H9 (cell line): ENCODE data around the gene CCDC169. TPM values are rescaled to one million over a fixed set of nuclear protein-coding genes. Genes with fewer than 3 reads are reported as not detected.

Experiments used
- DNase-seq: peaks from one replicate; pipeline ENCODE4 v3.0.0-alpha.2; 2017
- H2AFZ ChIP-seq: one replicate; pipeline ENCODE4 v1.6.1; 2013; ENCODE audit warnings: mild to moderate bottlenecking, low read length, control low read depth, moderate library complexity
- H2AK5ac ChIP-seq: 2 replicates; pipeline ENCODE4 v1.6.1; 2013; ENCODE audit warnings: low read length, control low read depth, mixed read lengths; ENCODE audit not compliant: insufficient read length
- H2BK120ac ChIP-seq: one replicate; pipeline ENCODE4 v1.6.1; 2013; ENCODE audit warnings: low read depth, mild to moderate bottlenecking, low read length, control low read depth, inconsistent platforms; ENCODE audit not compliant: poor library complexity, severe bottlenecking
- H2BK12ac ChIP-seq: 2 replicates; pipeline ENCODE4 v1.6.1; 2013; ENCODE audit warnings: low read length, control low read depth, mixed read lengths, low read depth; ENCODE audit not compliant: insufficient read length
- H2BK15ac ChIP-seq: 2 replicates; pipeline ENCODE4 v1.6.1; 2013; ENCODE audit warnings: low read depth, low read length, control low read depth
- H2BK20ac ChIP-seq: one replicate; pipeline ENCODE4 v1.6.1; 2013; ENCODE audit warnings: low read depth, mild to moderate bottlenecking, low read length, control low read depth, inconsistent platforms; ENCODE audit not compliant: poor library complexity, severe bottlenecking
- H2BK5ac ChIP-seq: 2 replicates; pipeline ENCODE4 v1.6.1; 2013; ENCODE audit warnings: low read length, control low read depth, mixed read lengths; ENCODE audit not compliant: insufficient read length
- H3K14ac ChIP-seq: 2 replicates; pipeline ENCODE4 v1.6.1; 2013; ENCODE audit warnings: low read length, control low read depth; ENCODE audit not compliant: insufficient read depth
- H3K18ac ChIP-seq: 2 replicates; pipeline ENCODE4 v1.6.1; 2013; ENCODE audit warnings: low read depth, mild to moderate bottlenecking, mixed read lengths, low read length, control low read depth; ENCODE audit not compliant: insufficient read length
- H3K23ac ChIP-seq: 2 replicates; pipeline ENCODE4 v1.6.1; 2013; ENCODE audit warnings: low read length, control low read depth, mixed read lengths, low read depth; ENCODE audit not compliant: insufficient read length
- H3K23me2 ChIP-seq: 2 replicates; pipeline ENCODE4 v1.6.1; 2013; ENCODE audit warnings: low read depth, mild to moderate bottlenecking, mixed read lengths, low read length, control low read depth; ENCODE audit not compliant: insufficient read length, poor library complexity, severe bottlenecking
- H3K27ac ChIP-seq: 2 replicates; pipeline ENCODE4 v1.5.1; 2013; ENCODE audit warnings: low read length, control low read depth, mixed read lengths, low read depth; ENCODE audit not compliant: insufficient read length
- H3K27me3 ChIP-seq: 2 replicates; pipeline ENCODE4 v1.6.1; 2013; ENCODE audit warnings: low read length, control low read depth, inconsistent platforms; ENCODE audit not compliant: insufficient read depth
- H3K4ac ChIP-seq: 2 replicates; pipeline ENCODE4 v1.6.1; 2013; ENCODE audit warnings: low read depth, mild to moderate bottlenecking, control low read depth, inconsistent platforms, low read length, moderate library complexity
- H3K4me1 ChIP-seq: 2 replicates; pipeline ENCODE4 v1.6.1; 2013; ENCODE audit warnings: low read length, control low read depth, inconsistent platforms; ENCODE audit not compliant: insufficient read depth
- H3K4me2 ChIP-seq: 2 replicates; pipeline ENCODE4 v1.6.1; 2013; ENCODE audit warnings: low read length, control low read depth, mixed read lengths; ENCODE audit not compliant: insufficient read length, insufficient read depth
- H3K56ac ChIP-seq: 2 replicates; pipeline ENCODE4 v1.6.1; 2013; ENCODE audit warnings: low read depth, mild to moderate bottlenecking, mixed read lengths, low read length, control low read depth; ENCODE audit not compliant: insufficient read length
- H3K79me1 ChIP-seq: 2 replicates; pipeline ENCODE4 v1.6.1; 2013; ENCODE audit warnings: low read depth, mild to moderate bottlenecking, moderate library complexity, low read length, control low read depth, inconsistent platforms; ENCODE audit not compliant: insufficient read depth, poor library complexity, severe bottlenecking
- H3K79me2 ChIP-seq: 2 replicates; pipeline ENCODE4 v1.6.1; 2013; ENCODE audit warnings: low read length, control low read depth, inconsistent platforms; ENCODE audit not compliant: insufficient read depth
- H3K9ac ChIP-seq: 2 replicates; pipeline ENCODE4 v1.6.1; 2013; ENCODE audit warnings: low read length, control low read depth, mixed read lengths; ENCODE audit not compliant: insufficient read length; ENCODE audit errors: extremely low read depth
- H3K9me3 ChIP-seq: one replicate; pipeline ENCODE4 v1.6.1; 2013; ENCODE audit warnings: low read depth, low read length, inconsistent platforms; ENCODE audit not compliant: control insufficient read depth
- H3T11ph ChIP-seq: one replicate; pipeline ENCODE4 v1.6.1; 2013; ENCODE audit warnings: mild to moderate bottlenecking, low read length, control low read depth, inconsistent platforms
- H4K20me1 ChIP-seq: one replicate; pipeline ENCODE4 v1.6.1; 2013; ENCODE audit not compliant: control insufficient read depth, insufficient read length, insufficient read depth
- H4K5ac ChIP-seq: 2 replicates; pipeline ENCODE4 v1.6.1; 2013; ENCODE audit warnings: low read depth, mild to moderate bottlenecking, mixed read lengths, low read length, control low read depth; ENCODE audit not compliant: insufficient read length
- H4K8ac ChIP-seq: replicated peaks from 2 replicates; pipeline ENCODE4 v1.6.1; 2013; ENCODE audit warnings: low read length, control low read depth, mixed read lengths, low read depth; ENCODE audit not compliant: insufficient read length
- H4K91ac ChIP-seq: 2 replicates; pipeline ENCODE4 v1.6.1; 2013; ENCODE audit warnings: low read depth, mild to moderate bottlenecking, moderate library complexity, mixed read lengths, low read length, control low read depth; ENCODE audit not compliant: insufficient read length
- H3K27ac Mint-ChIP-seq, 3 experiments: 2 replicates in 2 of 3; 3 replicates in 1 of 3; pipeline ENCODE4 v1.8.0; 2020 to 2021; ENCODE audit warnings: mixed read lengths in 3 of 3, mild to moderate bottlenecking in 1 of 3, moderate library complexity in 1 of 3
- H3K27me3 Mint-ChIP-seq: 2 replicates; pipeline ENCODE4 v1.8.0; 2021; ENCODE audit warnings: low read depth, mild to moderate bottlenecking, moderate library complexity, mixed read lengths
- H3K36me3 Mint-ChIP-seq, 3 experiments: 2 replicates in 2 of 3; 3 replicates in 1 of 3; pipeline ENCODE4 v1.8.0; 2020 to 2021; ENCODE audit warnings: low read depth in 3 of 3, mixed read lengths in 3 of 3; ENCODE audit not compliant: insufficient read depth in 1 of 3
- H3K4me1 Mint-ChIP-seq, 2 experiments: 2 replicates each; pipeline ENCODE4 v1.8.0; 2020; ENCODE audit warnings: mixed read lengths in 2 of 2
- H3K4me3 Mint-ChIP-seq, 2 experiments: 2 replicates in 1 of 2; 3 replicates in 1 of 2; pipeline ENCODE4 v1.8.0; 2020 to 2021; ENCODE audit warnings: mild to moderate bottlenecking in 2 of 2, mixed read lengths in 2 of 2, moderate library complexity in 1 of 2
- H3K9me3 Mint-ChIP-seq, 2 experiments: 2 replicates in 1 of 2; 3 replicates in 1 of 2; pipeline ENCODE4 v1.8.0; 2020; ENCODE audit warnings: mild to moderate bottlenecking in 2 of 2, mixed read lengths in 2 of 2, moderate library complexity in 1 of 2
- WGBS: extraction: QIAGEN DNeasy Blood & Tissue Kit; methylation state at CpG from one replicate; pipeline ENCODE4 v1.1.7; 2013; ENCODE audit warnings: missing lambda C conversion rate, low lambda C conversion rate, mixed read lengths; ENCODE audit not compliant: insufficient read length; ENCODE audit errors: extremely low coverage; 5-methylcytosine and 5-hydroxymethylcytosine counted together
- total RNA-seq: library from RNA; stranded (reverse); gene quantifications from 2 replicates; pipeline ENCODE4 v1.2.1, GENCODE V29; 2021
- TF ChIP-seq, protein P1 (sequence below): fragments of 200-600 bp; sonication (generic); conservative IDR thresholded peaks from 3 replicates; pipeline ENCODE4 v1.8.0; 2021; ENCODE audit warnings: antibody characterized with exemption, mild to moderate bottlenecking

CCDC169 gene
- total RNA-seq, 1 experiment from 2014 or later, result 19.1 TPM

DNA sequence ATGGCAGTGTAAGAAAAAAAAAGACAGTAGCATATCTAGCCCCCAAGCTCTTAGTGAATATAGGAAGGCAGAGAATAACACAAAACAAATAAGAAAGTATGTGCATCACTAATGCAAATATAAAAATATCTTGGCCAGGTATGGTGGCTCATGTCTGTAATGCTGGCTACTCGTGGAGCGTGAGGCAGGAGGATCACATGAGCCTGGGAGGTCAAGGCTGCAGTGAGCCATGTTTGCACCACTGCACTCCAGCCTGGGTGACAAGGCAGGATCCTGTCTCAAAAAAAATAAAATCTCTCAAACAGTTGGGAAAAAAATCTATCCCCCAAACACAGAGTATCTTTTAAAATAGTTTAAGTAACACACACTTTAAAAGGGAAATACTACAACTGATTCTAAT is 31.2 kb upstream of the CCDC169 start:
- DNase-seq, result no peak

More for the DNA sequence above, 31.2 kb upstream of the CCDC169 start:
- no peaks in the 10 kb centered on the region for H3K9me3 Mint-ChIP-seq
- no peaks in the 10 kb centered on the region for H3K27me3 ChIP-seq
- no peak overlapping the region for H3K4me2 ChIP-seq
- peaks cover 16% of the 10 kb centered on the region; the same call in 1 of the 2 replicates for H3K4me1 ChIP-seq
- no peaks in the 10 kb centered on the region for H3K23me2 ChIP-seq
- H3K36me3 Mint-ChIP-seq, result peaks cover 10 to 50% (median 11%) of the 10 kb centered on the region in 3 experiments; a peak in 6 of 7 replicates
- H2BK120ac ChIP-seq, result no peak overlapping the region
- no peak overlapping the region for H2BK20ac ChIP-seq
- no peak overlapping the region for H3K56ac ChIP-seq
- no peaks in the 10 kb centered on the region for H3K9me3 ChIP-seq
- H3K4me1 Mint-ChIP-seq, result peaks cover 23 to 32% of the 10 kb centered on the region in 2 experiments
- H4K91ac ChIP-seq, result no peak overlapping the region
- H2AK5ac ChIP-seq, result no peak overlapping the region
- no peak overlapping the region for H3K23ac ChIP-seq
- no peak overlapping the region for H2BK12ac ChIP-seq
- H3K27ac ChIP-seq, result no peak overlapping the region
- no peaks in the 10 kb centered on the region; the same call in 1 of the 2 replicates for H3K79me2 ChIP-seq
- H3K4ac ChIP-seq, result no peak overlapping the region
- H2BK5ac ChIP-seq, result no peak overlapping the region
- H3K9ac ChIP-seq, result no peak overlapping the region
- H3T11ph ChIP-seq, result no peak overlapping the region
- H3K14ac ChIP-seq, result no peak overlapping the region
- H3K27ac Mint-ChIP-seq, result no peak overlapping the region
- no peaks in the 10 kb centered on the region for H3K27me3 Mint-ChIP-seq
- H2BK15ac ChIP-seq, result no peak overlapping the region
- no peak overlapping the region for H2AFZ ChIP-seq
- H3K79me1 ChIP-seq, result peaks cover 3% of the 10 kb centered on the region
- H3K4me3 Mint-ChIP-seq, result no peak overlapping the region
- no peak overlapping the region for H4K8ac ChIP-seq
- WGBS, result no CpG with 5 or more reads among the region's 2 CpGs
- H4K20me1 ChIP-seq, result no peaks in the 10 kb centered on the region
- no peak overlapping the region for H4K5ac ChIP-seq
- TF ChIP-seq, protein P1, sequence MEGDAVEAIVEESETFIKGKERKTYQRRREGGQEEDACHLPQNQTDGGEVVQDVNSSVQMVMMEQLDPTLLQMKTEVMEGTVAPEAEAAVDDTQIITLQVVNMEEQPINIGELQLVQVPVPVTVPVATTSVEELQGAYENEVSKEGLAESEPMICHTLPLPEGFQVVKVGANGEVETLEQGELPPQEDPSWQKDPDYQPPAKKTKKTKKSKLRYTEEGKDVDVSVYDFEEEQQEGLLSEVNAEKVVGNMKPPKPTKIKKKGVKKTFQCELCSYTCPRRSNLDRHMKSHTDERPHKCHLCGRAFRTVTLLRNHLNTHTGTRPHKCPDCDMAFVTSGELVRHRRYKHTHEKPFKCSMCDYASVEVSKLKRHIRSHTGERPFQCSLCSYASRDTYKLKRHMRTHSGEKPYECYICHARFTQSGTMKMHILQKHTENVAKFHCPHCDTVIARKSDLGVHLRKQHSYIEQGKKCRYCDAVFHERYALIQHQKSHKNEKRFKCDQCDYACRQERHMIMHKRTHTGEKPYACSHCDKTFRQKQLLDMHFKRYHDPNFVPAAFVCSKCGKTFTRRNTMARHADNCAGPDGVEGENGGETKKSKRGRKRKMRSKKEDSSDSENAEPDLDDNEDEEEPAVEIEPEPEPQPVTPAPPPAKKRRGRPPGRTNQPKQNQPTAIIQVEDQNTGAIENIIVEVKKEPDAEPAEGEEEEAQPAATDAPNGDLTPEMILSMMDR, result no peak
- no peak overlapping the region for H3K18ac ChIP-seq
